Large intestine (tissue), 12 donors: Measurements from ENCODE around the gene SLC35E1. TPM values are rescaled to one million over a fixed set of nuclear protein-coding genes. Genes with fewer than 3 reads are reported as not detected.

ENCODE experiments used
- DNase-seq, 2 donors: peaks; one replicate each; pipeline versions ENCODE4 v3.0.0 to v3.0.0-alpha.2; 2013
- H3K27ac ChIP-seq: one replicate; pipeline ENCODE4 v1.5.1; 2013; ENCODE audit warnings: low read length
- H3K27me3 ChIP-seq: 2 replicates; pipeline ENCODE4 v1.6.1; 2013; ENCODE audit warnings: low read length; ENCODE audit not compliant: control insufficient read depth, insufficient read depth
- H3K36me3 ChIP-seq: 2 replicates; pipeline ENCODE4 v1.6.1; 2013; ENCODE audit warnings: low read length; ENCODE audit not compliant: control insufficient read depth, insufficient read depth
- H3K4me1 ChIP-seq: one replicate; pipeline ENCODE4 v1.6.1; 2013; ENCODE audit warnings: low read length; ENCODE audit not compliant: control insufficient read depth, insufficient read depth
- H3K4me3 ChIP-seq: one replicate; pipeline ENCODE4 v1.5.1; 2013; ENCODE audit warnings: low read length
- H3K9me3 ChIP-seq: one replicate; pipeline ENCODE4 v1.6.1; 2013; ENCODE audit warnings: mild to moderate bottlenecking, low read depth, low read length, moderate library complexity; ENCODE audit not compliant: control insufficient read depth
- WGBS: methylation state at CpG from one replicate; pipeline ENCODE4 v1.1.5; 2013; ENCODE audit warnings: low lambda C conversion rate; ENCODE audit not compliant: insufficient coverage; 5-methylcytosine and 5-hydroxymethylcytosine counted together
- long read RNA-seq, 11 donors: transcript quantifications; one replicate each; lab custom pipeline, GENCODE V29; 2026
- polyA plus RNA-seq: library from polyadenylated mRNA; unstranded; fragments of 120-200 nt; gene quantifications from one replicate; pipeline ENCODE4 v1.2.1, GENCODE V29; 2013

SLC35E1 gene
- 34.0 TPM for polyA plus RNA-seq
- long read RNA-seq, donor 1, full-length matches to known transcripts, result 8 of 8 reads
- long read RNA-seq, donor 1, partial matches to known transcripts, result 0 of 8 reads
- long read RNA-seq, donor 1, other reads (novel, unspliced or antisense), result 0 of 8 reads
- long read RNA-seq, donor 2, full-length matches to known transcripts, result 11 of 35 reads
- long read RNA-seq, donor 2, partial matches to known transcripts, result 24 of 35 reads
- long read RNA-seq, donor 2, other reads (novel, unspliced or antisense), result 0 of 35 reads
- long read RNA-seq, donor 3, result 0 reads
- long read RNA-seq, donor 4, result 0 reads
- long read RNA-seq, donor 5, full-length matches to known transcripts, result 8 of 17 reads
- long read RNA-seq, donor 5, partial matches to known transcripts, result 9 of 17 reads
- long read RNA-seq, donor 5, other reads (novel, unspliced or antisense), result 0 of 17 reads
- long read RNA-seq, donor 6, full-length matches to known transcripts, result 10 of 10 reads
- long read RNA-seq, donor 6, partial matches to known transcripts, result 0 of 10 reads
- long read RNA-seq, donor 6, other reads (novel, unspliced or antisense), result 0 of 10 reads
- long read RNA-seq, donor 7, full-length matches to known transcripts, result 3 of 3 reads
- long read RNA-seq, donor 7, partial matches to known transcripts, result 0 of 3 reads
- long read RNA-seq, donor 7, other reads (novel, unspliced or antisense), result 0 of 3 reads
- long read RNA-seq, donor 8, full-length matches to known transcripts, result 12 of 17 reads
- long read RNA-seq, donor 8, partial matches to known transcripts, result 5 of 17 reads
- long read RNA-seq, donor 8, other reads (novel, unspliced or antisense), result 0 of 17 reads
- long read RNA-seq, donor 9, full-length matches to known transcripts, result 8 of 20 reads
- long read RNA-seq, donor 9, partial matches to known transcripts, result 12 of 20 reads
- long read RNA-seq, donor 9, other reads (novel, unspliced or antisense), result 0 of 20 reads
- long read RNA-seq, donor 10, full-length matches to known transcripts, result 17 of 17 reads
- long read RNA-seq, donor 10, partial matches to known transcripts, result 0 of 17 reads
- long read RNA-seq, donor 10, other reads (novel, unspliced or antisense), result 0 of 17 reads
- long read RNA-seq, donor 11, full-length matches to known transcripts, result 6 of 18 reads
- long read RNA-seq, donor 11, partial matches to known transcripts, result 12 of 18 reads
- long read RNA-seq, donor 11, other reads (novel, unspliced or antisense), result 0 of 18 reads

DNA sequence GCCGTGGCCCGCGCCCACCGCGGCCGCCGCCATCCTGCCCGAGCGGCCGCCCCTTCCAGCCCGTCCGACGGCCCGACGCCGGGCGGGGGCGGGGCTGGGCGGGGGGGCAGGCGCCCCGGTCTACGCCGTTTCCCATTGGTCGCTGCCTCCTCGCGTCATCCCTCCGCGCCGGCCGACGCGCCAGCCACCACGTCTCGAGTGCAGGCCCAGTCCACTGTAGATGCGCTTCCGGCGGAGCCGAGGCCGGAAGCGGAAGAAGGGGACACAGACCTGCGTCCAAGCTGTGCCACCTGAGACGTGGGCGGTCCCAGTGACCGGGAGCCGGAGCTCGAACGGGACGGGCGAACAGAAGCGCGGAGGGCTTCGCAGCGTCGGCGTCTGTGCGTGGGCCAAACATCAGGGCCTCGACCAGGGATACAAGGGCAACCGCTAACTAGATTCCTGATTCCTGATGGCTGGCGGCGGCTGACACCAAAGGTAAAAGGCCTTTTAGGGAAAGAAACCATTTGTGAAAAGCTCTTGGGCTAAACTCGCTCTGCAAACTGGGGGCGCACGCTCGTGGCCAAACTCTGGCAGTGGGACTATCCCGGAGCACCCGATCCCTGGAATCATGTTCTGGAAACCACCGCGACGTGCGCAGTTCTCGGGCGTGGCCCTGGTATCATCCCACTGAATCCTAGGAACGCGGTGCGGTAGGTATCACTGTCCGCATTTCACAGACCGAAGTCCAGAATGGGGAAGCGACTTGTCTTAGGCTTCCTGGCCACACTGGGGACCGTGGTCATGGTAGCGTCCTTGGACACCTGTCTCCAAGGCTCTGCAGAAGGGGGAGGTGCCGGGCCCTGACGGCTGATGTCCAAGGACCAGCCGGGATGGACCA lies at the start of gene SLC35E1:
Gene SLC35E1 (minus strand): TSS at position 84 of the 880 bp plus-strand sequence. CDS start 51 bp downstream, at position 33.
- peak; percentile 97 for DNase-seq
- peaks cover 45% of the 10 kb centered on the region for H3K36me3 ChIP-seq
- no peaks in the 10 kb centered on the region for H3K27me3 ChIP-seq
- H3K4me1 ChIP-seq, result peaks cover 14% of the 10 kb centered on the region
- peak within 1 kb of the TSS; percentile 80 for H3K4me3 ChIP-seq
- peak within 1 kb of the TSS; percentile 81 for H3K27ac ChIP-seq
- no CpG with 5 or more reads among the region's 83 CpGs for WGBS
- H3K9me3 ChIP-seq, result no peaks in the 10 kb centered on the region

DNA sequence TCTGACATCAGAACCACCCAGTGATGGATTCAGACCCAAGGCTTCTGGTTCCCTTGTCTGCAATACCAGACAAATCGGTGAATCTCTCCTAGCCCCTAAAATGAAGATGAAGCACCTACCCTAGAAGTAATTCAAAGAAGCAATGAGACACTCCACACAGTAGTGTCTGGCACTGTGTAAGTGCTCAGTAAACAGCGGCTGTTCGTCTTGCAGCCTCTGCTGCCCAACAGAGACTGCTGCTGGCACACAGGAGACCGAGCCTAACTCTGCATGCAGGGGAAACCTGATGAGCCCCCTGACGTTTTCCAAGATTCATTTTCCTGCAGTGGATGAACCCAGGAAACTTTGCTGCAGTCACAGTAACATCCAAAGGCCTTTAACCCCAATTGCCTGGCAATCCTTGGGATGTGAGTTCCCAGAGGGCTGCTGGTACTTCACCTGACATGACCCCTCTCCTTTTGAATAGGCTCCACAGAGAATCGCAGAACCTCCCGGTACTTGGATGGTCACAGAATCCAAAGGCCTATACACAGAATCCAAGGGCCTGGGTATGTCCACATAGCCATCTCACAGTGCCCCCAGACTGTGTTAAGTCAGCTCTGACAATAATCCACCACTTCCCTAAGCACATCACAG lies 49.1 kb upstream of the SLC35E1 start:
- Histone ChIP-seq H3K4me1 (peaks cover 8% of the 10 kb centered on the region), H3K27me3 (no peaks in the 10 kb centered on the region), H3K27ac (no peak overlapping the region), H3K9me3 (no peaks in the 10 kb centered on the region), H3K4me3 (no peak overlapping the region), H3K36me3 (peaks cover 16% of the 10 kb centered on the region)
- no peak for DNase-seq
- WGBS, result no CpG with 5 or more reads among the region's 7 CpGs

DNA sequence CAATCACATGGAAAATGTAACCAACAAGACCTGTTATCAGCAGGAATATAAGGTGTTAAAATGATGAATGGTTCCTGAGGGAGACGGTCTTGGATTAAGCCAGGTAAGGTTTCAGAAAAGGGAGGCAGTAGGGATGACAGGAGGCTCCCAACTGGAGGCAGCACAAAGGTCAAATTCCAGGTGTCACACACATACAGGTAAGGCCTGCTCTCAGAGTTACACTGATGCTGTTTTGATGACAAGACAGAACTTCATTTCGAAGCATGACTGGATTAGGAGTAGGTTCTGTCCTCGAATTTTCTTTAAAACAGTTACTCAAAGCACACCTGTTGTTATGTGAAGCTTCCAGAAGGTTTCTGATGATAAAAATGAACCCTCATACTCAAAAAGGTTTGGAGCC lies 48.4 kb upstream of the SLC35E1 start:
- Histone ChIP-seq H3K9me3 (no peaks in the 10 kb centered on the region), H3K27me3 (no peaks in the 10 kb centered on the region), H3K27ac (no peak overlapping the region), H3K4me1 (peaks cover 8% of the 10 kb centered on the region), H3K4me3 (no peak overlapping the region), H3K36me3 (peaks cover 16% of the 10 kb centered on the region)
- 71% methylated on average over 2 of the region's 3 CpGs for WGBS
- DNase-seq, result peak in 1 of 2 donors; percentile 24

DNA sequence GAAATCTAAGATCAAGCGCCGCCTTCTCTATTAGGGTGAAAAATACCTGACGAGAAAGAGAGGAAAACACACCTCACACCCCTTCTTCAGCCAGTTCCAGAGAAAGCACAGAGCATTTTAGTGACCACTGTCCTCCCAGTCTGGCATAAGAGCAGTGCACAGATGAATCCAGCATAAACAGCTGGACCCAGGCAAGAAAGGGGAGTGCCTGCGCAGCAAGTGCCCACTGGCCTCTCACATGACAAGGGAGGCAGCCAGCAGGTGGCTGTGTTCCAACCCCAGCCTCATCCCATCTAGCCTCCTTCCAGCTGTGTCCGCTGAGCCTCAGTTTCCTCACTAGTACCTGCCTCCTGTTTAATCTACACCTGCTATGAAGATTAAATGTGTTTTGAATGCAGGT lies 47.8 kb upstream of the SLC35E1 start:
- 100% methylated on average over 2 of the region's 5 CpGs for WGBS
- no peak overlapping the region for H3K27ac ChIP-seq
- H3K4me3 ChIP-seq, result no peak overlapping the region
- peaks cover 15% of the 10 kb centered on the region for H3K36me3 ChIP-seq
- H3K9me3 ChIP-seq, result no peaks in the 10 kb centered on the region
- no peaks in the 10 kb centered on the region for H3K27me3 ChIP-seq
- H3K4me1 ChIP-seq, result peaks cover 8% of the 10 kb centered on the region
- DNase-seq, result no peak

DNA sequence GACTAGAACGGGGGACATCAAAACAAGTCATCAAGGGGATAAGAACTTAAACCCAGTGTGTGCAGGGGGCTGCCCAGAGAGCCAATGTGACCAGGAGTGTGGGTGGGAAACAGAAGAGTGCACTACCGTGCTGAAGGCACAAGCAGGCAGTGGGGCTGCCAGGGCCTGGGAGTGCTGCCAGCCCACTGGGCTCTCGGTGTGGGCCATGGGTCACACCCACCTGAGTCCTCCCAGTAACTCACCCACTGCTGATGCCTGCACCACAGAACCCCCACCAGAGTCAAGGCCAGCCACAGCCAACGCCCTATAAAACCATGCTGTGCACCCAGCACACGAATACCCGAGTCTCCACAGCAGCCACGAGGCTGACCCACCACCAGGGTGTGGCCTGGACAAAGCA lies 47.2 kb upstream of the SLC35E1 start:
- Histone ChIP-seq H3K36me3 (peaks cover 13% of the 10 kb centered on the region), H3K27me3 (no peaks in the 10 kb centered on the region), H3K9me3 (no peaks in the 10 kb centered on the region), H3K27ac (no peak overlapping the region), H3K4me1 (peaks cover 8% of the 10 kb centered on the region), H3K4me3 (no peak overlapping the region)
- WGBS, result no CpG with 5 or more reads among the region's 7 CpGs
- DNase-seq, result no peak

DNA sequence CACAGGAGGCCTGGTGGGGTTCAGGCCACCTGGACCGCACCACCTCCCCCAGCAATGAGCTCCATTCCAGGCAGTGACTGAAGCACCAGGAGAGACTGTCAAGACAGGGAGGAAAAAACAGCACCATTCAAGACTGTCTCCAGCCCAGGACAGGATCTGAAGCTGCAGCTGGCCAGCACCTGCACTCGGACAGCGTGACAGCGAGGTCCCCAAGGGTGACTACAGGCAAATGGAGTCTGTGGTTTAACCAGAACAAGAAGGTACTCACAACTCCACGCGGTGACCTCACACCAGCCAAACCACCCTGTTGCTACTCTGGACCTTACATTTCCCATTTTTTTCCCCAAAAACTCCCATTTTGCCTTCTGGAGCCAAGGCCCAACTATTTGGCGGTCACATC lies 46.0 kb upstream of the SLC35E1 start:
- peaks cover 5% of the 10 kb centered on the region for H3K36me3 ChIP-seq
- peaks cover 8% of the 10 kb centered on the region for H3K4me1 ChIP-seq
- WGBS, result no CpG with 5 or more reads among the region's 7 CpGs

DNA sequence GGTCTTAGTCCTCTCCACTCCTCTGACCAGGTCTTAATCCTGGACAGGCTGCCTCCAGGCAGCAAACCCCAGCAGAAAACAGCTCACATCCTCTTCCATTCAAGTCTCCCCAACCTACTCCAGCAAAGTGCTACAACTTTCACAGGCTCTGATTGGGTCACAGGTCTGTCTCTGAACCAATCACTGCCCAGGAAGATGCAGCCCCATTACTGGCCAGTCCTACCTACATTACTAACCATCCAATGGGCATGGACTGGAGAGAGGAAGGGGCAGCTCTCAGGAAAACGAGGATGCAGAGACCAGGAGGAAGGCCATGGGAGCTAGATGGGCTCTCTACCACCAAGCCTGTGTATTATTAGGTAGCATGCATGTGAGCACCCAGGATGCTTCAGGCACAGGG lies 43.6 kb upstream of the SLC35E1 start:
- H3K27me3 ChIP-seq, result no peaks in the 10 kb centered on the region
- H3K36me3 ChIP-seq, result no peaks in the 10 kb centered on the region
- no peaks in the 10 kb centered on the region for H3K9me3 ChIP-seq
- H3K4me1 ChIP-seq, result peaks cover 5% of the 10 kb centered on the region
- H3K4me3 ChIP-seq, result no peak overlapping the region
- no peak for DNase-seq
- no CpG with 5 or more reads among the region's 1 CpG for WGBS
- H3K27ac ChIP-seq, result no peak overlapping the region

More for the DNA sequence above, 46.0 kb upstream of the SLC35E1 start:
- Histone ChIP-seq H3K27me3 (no peaks in the 10 kb centered on the region), H3K4me3 (no peak overlapping the region), H3K27ac (no peak overlapping the region), H3K9me3 (no peaks in the 10 kb centered on the region)
- DNase-seq, result no peak

DNA sequence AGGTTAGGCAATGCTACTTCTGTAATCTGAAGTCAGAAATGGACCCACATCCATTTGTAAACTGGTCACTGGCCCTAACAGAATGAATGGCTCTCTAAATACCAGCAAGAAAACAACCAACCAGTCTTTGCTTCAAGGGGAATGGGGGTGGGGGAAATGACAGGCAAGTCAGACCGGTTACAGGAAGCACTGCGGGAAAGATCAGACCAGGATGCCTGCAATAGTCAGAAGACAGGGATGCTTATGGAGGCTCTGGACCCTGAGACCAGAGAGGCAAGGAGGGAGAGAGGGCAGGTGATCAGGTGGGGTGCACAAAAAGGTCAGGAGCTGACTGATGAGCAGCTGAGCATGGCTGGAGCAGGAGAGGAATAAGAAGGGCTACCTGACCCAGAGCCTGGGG lies 42.7 kb upstream of the SLC35E1 start:
- no peak for DNase-seq
- Histone ChIP-seq H3K27me3 (no peaks in the 10 kb centered on the region), H3K27ac (no peak overlapping the region), H3K4me1 (no peaks in the 10 kb centered on the region), H3K9me3 (no peaks in the 10 kb centered on the region), H3K4me3 (no peak overlapping the region), H3K36me3 (no peaks in the 10 kb centered on the region)
- WGBS, result 20% methylated on average over 1 of the region's 2 CpGs

DNA sequence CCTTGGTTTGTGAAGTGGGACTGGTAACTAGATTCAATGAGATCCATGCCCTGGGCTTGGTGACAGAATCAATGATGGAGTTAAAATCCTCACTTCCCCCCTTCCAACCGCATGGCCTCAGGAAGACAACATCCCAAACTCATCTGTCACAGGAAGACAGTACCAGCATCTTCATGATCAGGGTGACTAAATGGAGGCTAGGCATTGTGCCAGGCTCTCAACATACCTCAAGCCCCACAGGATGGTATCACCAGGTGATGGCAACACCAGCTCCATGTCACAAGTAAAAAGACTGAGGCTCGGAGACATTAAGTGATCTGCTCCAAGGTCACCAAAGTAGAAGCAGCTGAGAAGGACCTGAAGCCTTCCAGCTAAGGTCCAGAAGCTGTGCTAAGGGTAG lies 41.6 kb upstream of the SLC35E1 start:
- Histone ChIP-seq H3K4me1 (no peaks in the 10 kb centered on the region), H3K4me3 (no peak overlapping the region), H3K36me3 (no peaks in the 10 kb centered on the region), H3K9me3 (no peaks in the 10 kb centered on the region), H3K27me3 (no peaks in the 10 kb centered on the region), H3K27ac (no peak overlapping the region)
- no peak for DNase-seq
- no CpG with 5 or more reads among the region's 2 CpGs for WGBS
